ENCODE results near the gene FOSL2. TPM values are rescaled to one million over a fixed set of nuclear protein-coding genes. Genes with fewer than 3 reads are reported as not detected.

The FOSL2 gene
- total RNA-seq, 1 donor from 2014 or later = 156 TPM

DNA sequence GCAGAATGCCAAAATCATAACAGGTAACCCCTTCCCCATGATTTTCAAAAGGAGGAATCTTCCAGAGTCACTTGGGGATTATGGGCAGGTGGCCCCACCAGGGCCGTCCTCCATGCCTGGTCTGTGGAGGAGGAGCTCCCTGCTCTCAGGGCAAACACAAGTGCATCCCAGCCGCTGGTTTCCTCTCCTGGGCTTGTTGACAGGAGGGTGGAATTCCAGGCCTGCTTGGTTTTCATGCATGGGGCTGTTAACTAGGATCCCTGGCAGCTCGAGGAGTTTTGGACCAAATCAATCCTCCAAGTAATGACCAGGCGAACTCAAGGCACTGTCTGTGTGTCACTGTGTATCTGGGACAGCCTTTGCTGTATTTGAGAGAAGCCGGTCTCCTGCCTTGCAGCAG, 45.3 kb downstream of the FOSL2 start:
- Mint-ChIP-seq H3K9me3 (ENCODE audit: low read depth) (peaks cover 11% of the 10 kb centered on the region), H3K4me3 (ENCODE audit: unreplicated experiment) (no peak overlapping the region), H3K4me1 (ENCODE audit: low read depth) (peaks cover 8% of the 10 kb centered on the region), H3K27me3 (ENCODE audit: low read depth) (no peaks in the 10 kb centered on the region), H3K36me3 (ENCODE audit: low read depth) (peaks cover 4% of the 10 kb centered on the region), H3K27ac (ENCODE audit: unreplicated experiment) (no peak overlapping the region)
- TF ChIP-seq, protein P1, sequence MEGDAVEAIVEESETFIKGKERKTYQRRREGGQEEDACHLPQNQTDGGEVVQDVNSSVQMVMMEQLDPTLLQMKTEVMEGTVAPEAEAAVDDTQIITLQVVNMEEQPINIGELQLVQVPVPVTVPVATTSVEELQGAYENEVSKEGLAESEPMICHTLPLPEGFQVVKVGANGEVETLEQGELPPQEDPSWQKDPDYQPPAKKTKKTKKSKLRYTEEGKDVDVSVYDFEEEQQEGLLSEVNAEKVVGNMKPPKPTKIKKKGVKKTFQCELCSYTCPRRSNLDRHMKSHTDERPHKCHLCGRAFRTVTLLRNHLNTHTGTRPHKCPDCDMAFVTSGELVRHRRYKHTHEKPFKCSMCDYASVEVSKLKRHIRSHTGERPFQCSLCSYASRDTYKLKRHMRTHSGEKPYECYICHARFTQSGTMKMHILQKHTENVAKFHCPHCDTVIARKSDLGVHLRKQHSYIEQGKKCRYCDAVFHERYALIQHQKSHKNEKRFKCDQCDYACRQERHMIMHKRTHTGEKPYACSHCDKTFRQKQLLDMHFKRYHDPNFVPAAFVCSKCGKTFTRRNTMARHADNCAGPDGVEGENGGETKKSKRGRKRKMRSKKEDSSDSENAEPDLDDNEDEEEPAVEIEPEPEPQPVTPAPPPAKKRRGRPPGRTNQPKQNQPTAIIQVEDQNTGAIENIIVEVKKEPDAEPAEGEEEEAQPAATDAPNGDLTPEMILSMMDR (IDR thresholded peaks at IDR 0.05) = no peak
- no peak for DNase-seq (ENCODE audit: low spot score)

DNA sequence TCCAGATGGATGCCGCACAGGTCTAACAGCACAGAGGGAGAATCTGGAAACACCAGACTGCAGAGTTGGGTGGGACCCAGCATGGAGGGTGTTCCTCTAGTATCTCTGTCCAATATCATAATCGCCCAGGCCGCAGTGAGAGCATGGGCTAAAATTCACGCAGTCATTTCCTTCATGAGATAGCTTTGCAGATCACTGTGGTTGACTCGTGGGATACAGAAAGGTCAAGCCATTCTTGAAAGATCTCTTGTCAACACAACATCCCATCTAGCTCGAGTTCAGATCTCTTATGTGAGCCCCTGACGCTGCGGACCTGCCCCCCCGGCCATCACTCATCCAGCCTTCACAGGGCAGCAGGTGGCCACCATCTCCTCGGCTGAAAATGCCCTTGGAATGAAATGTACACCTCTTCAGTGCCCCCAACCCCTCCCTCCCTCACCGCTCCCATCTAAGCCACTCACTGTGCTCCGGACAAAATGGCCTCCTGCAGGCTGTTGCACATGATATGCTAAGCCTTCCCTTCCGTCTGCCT, 45.9 kb downstream of the FOSL2 start:
- TF ChIP-seq, protein P1 (IDR thresholded peaks at IDR 0.05) = no peak
- Mint-ChIP-seq H3K4me1 (ENCODE audit: low read depth) (peaks cover 8% of the 10 kb centered on the region), H3K4me3 (ENCODE audit: unreplicated experiment) (no peak overlapping the region), H3K27me3 (ENCODE audit: low read depth) (no peaks in the 10 kb centered on the region), H3K27ac (ENCODE audit: unreplicated experiment) (no peak overlapping the region), H3K36me3 (ENCODE audit: low read depth) (peaks cover 2% of the 10 kb centered on the region), H3K9me3 (ENCODE audit: low read depth) (peaks cover 5% of the 10 kb centered on the region)
- no peak for DNase-seq (ENCODE audit: low spot score)

DNA sequence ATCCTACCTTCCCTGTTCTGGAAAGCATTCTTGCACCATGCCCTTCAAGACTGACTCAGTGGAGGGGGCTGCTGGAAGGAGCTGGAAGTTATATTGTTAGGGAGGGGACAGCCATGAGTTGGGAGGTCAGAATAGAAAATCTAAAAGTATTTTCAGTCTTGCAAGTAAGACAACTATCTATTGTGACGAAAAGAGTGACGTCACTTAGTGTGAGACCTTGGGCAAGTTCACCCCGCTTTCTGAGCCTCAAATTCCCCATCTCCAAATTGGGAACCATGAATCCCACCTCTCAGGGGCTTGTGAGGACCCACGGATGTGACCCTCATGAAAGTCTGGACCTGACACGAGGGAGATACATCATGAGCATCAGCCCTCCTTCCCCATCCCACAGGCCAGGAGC, 46.5 kb downstream of the FOSL2 start:
- TF ChIP-seq, protein P1 (IDR thresholded peaks at IDR 0.05) = no peak
- Mint-ChIP-seq H3K27ac (ENCODE audit: unreplicated experiment) (no peak overlapping the region), H3K4me3 (ENCODE audit: unreplicated experiment) (no peak overlapping the region), H3K4me1 (ENCODE audit: low read depth) (peaks cover 8% of the 10 kb centered on the region), H3K9me3 (ENCODE audit: low read depth) (no peaks in the 10 kb centered on the region), H3K36me3 (ENCODE audit: low read depth) (no peaks in the 10 kb centered on the region), H3K27me3 (ENCODE audit: low read depth) (no peaks in the 10 kb centered on the region)
- DNase-seq (ENCODE audit: low spot score) = no peak

- H3K27ac Mint-ChIP-seq (ENCODE audit: unreplicated experiment) = no peak overlapping the region
- H3K4me3 Mint-ChIP-seq (ENCODE audit: unreplicated experiment) = no peak overlapping the region
- no peak for DNase-seq (ENCODE audit: low spot score)
- no peaks in the 10 kb centered on the region for H3K9me3 Mint-ChIP-seq (ENCODE audit: low read depth)
- peaks cover 8% of the 10 kb centered on the region for H3K4me1 Mint-ChIP-seq (ENCODE audit: low read depth)
- TF ChIP-seq, protein P1 (IDR thresholded peaks at IDR 0.05) = no peak
- no peaks in the 10 kb centered on the region for H3K36me3 Mint-ChIP-seq (ENCODE audit: low read depth)
- no peaks in the 10 kb centered on the region for H3K27me3 Mint-ChIP-seq (ENCODE audit: low read depth)
Measured at GRCh38 chr2:28439763-28440162, 47.1 kb downstream of the FOSL2 start.

DNA sequence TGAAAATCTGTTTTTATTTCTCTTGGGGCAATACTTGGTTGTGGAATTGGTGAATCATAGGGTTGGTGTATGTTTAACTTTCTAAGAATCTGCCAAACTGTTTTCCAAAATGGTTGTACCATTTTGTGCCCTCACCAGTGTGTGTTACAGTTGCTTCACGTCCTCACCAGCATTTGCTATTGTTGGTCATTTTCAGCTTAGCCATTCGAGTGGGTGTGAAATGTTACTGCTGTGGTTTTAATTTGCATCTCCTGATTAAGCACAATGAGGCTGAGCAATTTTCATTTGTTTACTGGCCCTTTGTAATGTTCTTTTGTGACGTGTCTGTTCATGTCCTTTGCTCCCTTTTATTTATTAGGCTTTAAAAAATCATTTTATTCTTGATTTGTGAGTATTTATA, 49.7 kb downstream of the FOSL2 start:
- no peaks in the 10 kb centered on the region for H3K9me3 Mint-ChIP-seq (ENCODE audit: low read depth)
- H3K36me3 Mint-ChIP-seq (ENCODE audit: low read depth) = no peaks in the 10 kb centered on the region
- TF ChIP-seq, protein P1 (IDR thresholded peaks at IDR 0.05) = no peak
- H3K27me3 Mint-ChIP-seq (ENCODE audit: low read depth) = no peaks in the 10 kb centered on the region
- peaks cover 14% of the 10 kb centered on the region for H3K4me1 Mint-ChIP-seq (ENCODE audit: low read depth)
- H3K27ac Mint-ChIP-seq (ENCODE audit: unreplicated experiment) = no peak overlapping the region
- H3K4me3 Mint-ChIP-seq (ENCODE audit: unreplicated experiment) = no peak overlapping the region
- no peak for DNase-seq (ENCODE audit: low spot score)
